Stimulated activated memory B cell treated with anti-CD40 and anti-IgM and Interleukin-4, amounts not matched to agents 10 μg/mL and 1 μg/mL and 100 μg/mL, for 72 hours (primary cell): ENCODE results near the gene SORL1.

Experiments
- ATAC-seq: fragments of 150-1000 bp; cut with Tn5 transposase; 2 replicates; pipeline ENCODE4 v1.10.0; 2021
- H3K27ac Mint-ChIP-seq: one replicate; pipeline ENCODE4 v1.8.0; 2022; ENCODE audit warnings: mild to moderate bottlenecking, mixed read lengths
- H3K27me3 Mint-ChIP-seq: one replicate; pipeline ENCODE4 v1.8.0; 2022; ENCODE audit warnings: mixed read lengths
- H3K36me3 Mint-ChIP-seq: one replicate; pipeline ENCODE4 v1.8.0; 2022; ENCODE audit warnings: mixed read lengths
- H3K4me1 Mint-ChIP-seq: one replicate; pipeline ENCODE4 v1.8.0; 2022; ENCODE audit warnings: mixed read lengths
- H3K4me3 Mint-ChIP-seq: one replicate; pipeline ENCODE4 v1.8.0; 2022; ENCODE audit warnings: mild to moderate bottlenecking, moderate library complexity, mixed read lengths
- H3K9me3 Mint-ChIP-seq: one replicate; pipeline ENCODE4 v1.8.0; 2022; ENCODE audit warnings: mixed read lengths

The SORL1 gene

GRCh38 chr11:121439759-121440158, 12.4 kb upstream of the SORL1 start:
- no peaks in the 10 kb centered on the region for H3K9me3 Mint-ChIP-seq
- H3K27me3 Mint-ChIP-seq: no peaks in the 10 kb centered on the region
- no peaks in the 10 kb centered on the region for H3K4me1 Mint-ChIP-seq
- no peak overlapping the region for H3K27ac Mint-ChIP-seq
- no peak for ATAC-seq
- no peak overlapping the region for H3K4me3 Mint-ChIP-seq
- H3K36me3 Mint-ChIP-seq: no peaks in the 10 kb centered on the region

GRCh38 chr11:121441521-121441920, 10.6 kb upstream of the SORL1 start:
- Mint-ChIP-seq H3K36me3 (no peaks in the 10 kb centered on the region), H3K4me1 (peaks cover 15% of the 10 kb centered on the region), H3K27ac (no peak overlapping the region), H3K4me3 (no peak overlapping the region), H3K9me3 (no peaks in the 10 kb centered on the region), H3K27me3 (peaks cover 10% of the 10 kb centered on the region)
- no peak for ATAC-seq

GRCh38 chr11:121443688-121444275, 8.3 kb upstream of the SORL1 start:
- Mint-ChIP-seq H3K27ac (no peak overlapping the region), H3K4me3 (no peak overlapping the region), H3K27me3 (peaks cover 10% of the 10 kb centered on the region), H3K4me1 (peaks cover 33% of the 10 kb centered on the region), H3K9me3 (no peaks in the 10 kb centered on the region), H3K36me3 (no peaks in the 10 kb centered on the region)
- no peak for ATAC-seq

- H3K36me3 Mint-ChIP-seq: no peaks in the 10 kb centered on the region
- peaks cover 10% of the 10 kb centered on the region for H3K27me3 Mint-ChIP-seq
- no peak overlapping the region for H3K27ac Mint-ChIP-seq
- peaks cover 39% of the 10 kb centered on the region for H3K4me1 Mint-ChIP-seq
- no peak overlapping the region for H3K4me3 Mint-ChIP-seq
- no peak for ATAC-seq
- no peaks in the 10 kb centered on the region for H3K9me3 Mint-ChIP-seq
These were observed 7.6 kb upstream of the SORL1 start for GRCh38 chr11:121444526-121444925.

GRCh38 chr11:121445071-121445768, 6.9 kb upstream of the SORL1 start:
- H3K4me1 Mint-ChIP-seq: peaks cover 45% of the 10 kb centered on the region
- H3K9me3 Mint-ChIP-seq: no peaks in the 10 kb centered on the region
- H3K4me3 Mint-ChIP-seq: peak overlapping the region; percentile 25
- H3K36me3 Mint-ChIP-seq: no peaks in the 10 kb centered on the region
- H3K27me3 Mint-ChIP-seq: peaks cover 11% of the 10 kb centered on the region
- peak overlapping the region; percentile 84 for H3K27ac Mint-ChIP-seq
- no peak for ATAC-seq

- Mint-ChIP-seq H3K27me3 (peaks cover 19% of the 10 kb centered on the region), H3K4me1 (peaks cover 60% of the 10 kb centered on the region), H3K9me3 (no peaks in the 10 kb centered on the region), H3K4me3 (no peak overlapping the region), H3K27ac (peak overlapping the region; percentile 84), H3K36me3 (no peaks in the 10 kb centered on the region)
- no peak for ATAC-seq
These were observed 5.4 kb upstream of the SORL1 start for GRCh38 chr11:121446752-121447156.

- Mint-ChIP-seq H3K4me1 (peaks cover 67% of the 10 kb centered on the region), H3K27me3 (peaks cover 25% of the 10 kb centered on the region), H3K36me3 (no peaks in the 10 kb centered on the region), H3K9me3 (no peaks in the 10 kb centered on the region), H3K4me3 (no peak overlapping the region), H3K27ac (peak overlapping the region; percentile 74)
- ATAC-seq: no peak
These were observed 4.1 kb upstream of the SORL1 start for GRCh38 chr11:121448011-121448410.

GRCh38 chr11:121448431-121448941, 3.6 kb upstream of the SORL1 start:
- Mint-ChIP-seq H3K27ac (peak overlapping the region; percentile 74), H3K27me3 (peaks cover 28% of the 10 kb centered on the region), H3K4me1 (peaks cover 71% of the 10 kb centered on the region), H3K36me3 (no peaks in the 10 kb centered on the region), H3K9me3 (no peaks in the 10 kb centered on the region), H3K4me3 (no peak overlapping the region)
- ATAC-seq: peak; percentile 28

- Mint-ChIP-seq H3K4me1 (peaks cover 78% of the 10 kb centered on the region), H3K4me3 (no peak overlapping the region), H3K27ac (peak overlapping the region; percentile 74), H3K27me3 (peaks cover 28% of the 10 kb centered on the region), H3K36me3 (no peaks in the 10 kb centered on the region), H3K9me3 (no peaks in the 10 kb centered on the region)
- no peak for ATAC-seq
These were observed 3.0 kb upstream of the SORL1 start for GRCh38 chr11:121449123-121449522.

GRCh38 chr11:121449626-121450025, 2.5 kb upstream of the SORL1 start:
- Mint-ChIP-seq H3K27me3 (peaks cover 28% of the 10 kb centered on the region), H3K27ac (peak overlapping the region; percentile 74), H3K4me1 (peaks cover 81% of the 10 kb centered on the region), H3K4me3 (no peak overlapping the region), H3K36me3 (no peaks in the 10 kb centered on the region), H3K9me3 (no peaks in the 10 kb centered on the region)
- ATAC-seq: no peak

- Mint-ChIP-seq H3K9me3 (no peaks in the 10 kb centered on the region), H3K36me3 (no peaks in the 10 kb centered on the region), H3K27ac (peak overlapping the region; percentile 74), H3K4me3 (peak overlapping the region; percentile 25), H3K27me3 (peaks cover 25% of the 10 kb centered on the region), H3K4me1 (peaks cover 77% of the 10 kb centered on the region)
- no peak for ATAC-seq
These were observed 1.7 kb upstream of the SORL1 start for GRCh38 chr11:121450401-121450800.

GRCh38 chr11:121451178-121451985, 732 bp upstream of the SORL1 start:
- H3K4me1 Mint-ChIP-seq: peaks cover 68% of the 10 kb centered on the region
- H3K4me3 Mint-ChIP-seq: peak overlapping the region; percentile 71
- peak overlapping the region; percentile 89 for H3K27ac Mint-ChIP-seq
- no peaks in the 10 kb centered on the region for H3K9me3 Mint-ChIP-seq
- peaks cover 18% of the 10 kb centered on the region for H3K27me3 Mint-ChIP-seq
- H3K36me3 Mint-ChIP-seq: no peaks in the 10 kb centered on the region
- ATAC-seq: peak; percentile 42

- H3K36me3 Mint-ChIP-seq: no peaks in the 10 kb centered on the region
- ATAC-seq: peak; percentile 66
- H3K4me3 Mint-ChIP-seq: peak within 1 kb of the TSS; percentile 89
- H3K27me3 Mint-ChIP-seq: peaks cover 18% of the 10 kb centered on the region
- H3K27ac Mint-ChIP-seq: peak within 1 kb of the TSS; percentile 89
- H3K4me1 Mint-ChIP-seq: peaks cover 59% of the 10 kb centered on the region
- H3K9me3 Mint-ChIP-seq: no peaks in the 10 kb centered on the region
These were observed 566 bp downstream of the SORL1 start, which contains the start of gene SORL1-AS1 for GRCh38 chr11:121452609-121453150. TSS of gene SORL1-AS1 (minus strand) at chr11:121452967.

GRCh38 chr11:121453589-121454299, 1.6 kb downstream of the SORL1 start:
- no peak for ATAC-seq
- H3K27ac Mint-ChIP-seq: peak overlapping the region; percentile 89
- H3K9me3 Mint-ChIP-seq: no peaks in the 10 kb centered on the region
- peak overlapping the region; percentile 52 for H3K4me3 Mint-ChIP-seq
- no peaks in the 10 kb centered on the region for H3K36me3 Mint-ChIP-seq
- peaks cover 49% of the 10 kb centered on the region for H3K4me1 Mint-ChIP-seq
- H3K27me3 Mint-ChIP-seq: peaks cover 18% of the 10 kb centered on the region
